NCI-H187 (cell line): ENCODE data around the gene ZNF600.
"Not testable (repeated sequence)": the region's sequence is repeated elsewhere in the genome, so short reads cannot be mapped to it uniquely, and the experiment has no call there.

ENCODE experiments used
- DNase-seq, 2 experiments: peaks; one replicate each; lab custom pipeline; 2025; lab: John Stamatoyannopoulos, UW

The ZNF600 gene

DNA sequence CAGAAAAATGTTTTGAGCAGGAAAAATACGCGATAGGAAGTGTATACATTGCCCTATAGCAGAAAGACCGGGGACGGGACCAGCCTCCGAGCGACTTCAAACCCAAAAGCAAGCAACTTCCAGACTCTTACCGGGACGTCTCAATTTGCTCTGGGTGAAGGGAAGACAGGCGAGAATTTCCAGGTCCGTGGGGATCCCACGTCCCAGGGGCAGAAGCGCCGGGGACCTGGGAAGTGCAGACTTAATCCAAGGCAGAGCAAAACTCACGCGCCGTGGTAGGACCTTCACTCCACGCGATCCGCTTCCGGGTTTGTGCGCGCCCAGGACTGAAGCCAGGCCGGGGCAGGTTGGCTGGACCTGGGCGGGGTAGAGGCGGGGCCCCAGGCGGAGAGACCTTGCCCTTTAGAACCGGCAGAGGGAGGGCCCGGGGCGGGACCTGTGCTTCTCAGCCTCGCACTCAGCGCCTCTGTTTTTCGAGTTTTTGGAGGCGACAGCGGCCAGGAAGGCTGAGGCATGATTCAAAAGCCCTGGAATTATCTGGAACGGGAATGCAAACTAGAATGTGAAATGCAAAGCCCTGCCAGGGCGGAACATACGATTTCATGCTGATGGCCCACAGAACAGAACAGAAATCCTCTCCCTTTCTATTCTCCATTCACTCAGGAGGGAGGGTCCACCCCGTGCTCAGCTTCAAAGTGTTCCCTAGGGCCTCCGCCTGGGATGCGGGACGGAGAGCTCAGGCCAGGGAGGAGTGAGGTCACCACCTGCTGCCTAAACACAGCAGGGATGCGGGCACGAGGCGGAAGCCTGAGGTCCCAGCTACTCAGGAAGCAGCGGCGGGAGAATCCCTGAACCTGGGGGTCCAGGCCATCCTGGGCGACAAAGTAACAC lies at the start of gene ZNF600:
Gene ZNF600 (minus strand): TSS at position 328 of the 891 bp plus-strand sequence. CDS start 7,903 bp downstream, outside the sequence.
- DNase-seq, result peak; percentile 38 to 67

- not testable (repeated sequence) for DNase-seq
These were observed 47.7 kb upstream of the ZNF600 start for GRCh38 chr19:52834289-52834688.

DNA sequence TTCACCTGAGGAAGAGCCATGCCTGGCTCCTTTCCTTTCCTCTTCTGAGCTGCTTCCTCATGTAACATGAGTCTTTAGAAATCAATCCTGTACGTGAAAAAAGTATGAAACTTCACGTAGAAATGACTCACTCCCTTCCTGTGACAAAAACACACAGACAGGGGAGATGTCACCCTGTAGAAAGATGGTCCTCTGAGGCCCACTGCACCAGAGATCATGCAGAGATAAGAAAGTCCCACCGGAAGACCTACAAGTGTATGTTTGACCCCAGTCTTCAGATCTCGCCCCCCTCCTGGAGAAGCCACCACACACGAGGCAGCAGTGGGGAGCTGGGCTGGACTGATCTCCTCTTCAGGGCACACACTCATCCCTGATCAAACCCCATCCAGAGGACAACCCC lies 47.0 kb upstream of the ZNF600 start:
- DNase-seq, result not testable (repeated sequence)

DNA sequence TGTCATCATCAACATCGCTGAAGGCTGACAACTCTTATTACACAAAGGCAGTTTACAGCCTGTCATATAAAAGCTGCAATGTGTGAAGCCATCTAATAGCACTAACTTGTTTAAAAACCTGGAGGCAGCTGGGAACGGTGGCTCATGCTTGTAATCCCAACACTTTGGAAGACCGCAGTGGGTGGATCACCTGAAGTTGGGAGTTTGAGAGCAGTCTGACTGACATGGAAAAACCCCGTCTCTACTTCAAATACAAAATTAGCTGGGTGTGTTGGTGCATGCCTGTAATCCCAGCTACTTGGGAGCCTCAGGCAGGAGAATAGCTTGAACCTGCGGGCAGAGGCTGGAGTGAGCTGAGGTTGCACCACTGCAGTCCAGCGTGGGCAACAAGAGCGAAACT lies 43.3 kb upstream of the ZNF600 start:
- not testable (repeated sequence) for DNase-seq

- DNase-seq, result no peak
These were observed 39.2 kb upstream of the ZNF600 start for GRCh38 chr19:52825765-52826164.

- DNase-seq, result no peak
These were observed 37.1 kb upstream of the ZNF600 start for GRCh38 chr19:52823676-52824075.

- peak in 1 of 2 experiments; percentile 28 for DNase-seq
These were observed 34.8 kb upstream of the ZNF600 start, which contains the start of gene ZNF28 for GRCh38 chr19:52821204-52821960. TSS of gene ZNF28 (minus strand) at chr19:52821633. CDS start at chr19:52817958, 3,675 bp downstream.

- not testable (repeated sequence) for DNase-seq
These were observed 34.0 kb upstream of the ZNF600 start for GRCh38 chr19:52820472-52821203.

DNA sequence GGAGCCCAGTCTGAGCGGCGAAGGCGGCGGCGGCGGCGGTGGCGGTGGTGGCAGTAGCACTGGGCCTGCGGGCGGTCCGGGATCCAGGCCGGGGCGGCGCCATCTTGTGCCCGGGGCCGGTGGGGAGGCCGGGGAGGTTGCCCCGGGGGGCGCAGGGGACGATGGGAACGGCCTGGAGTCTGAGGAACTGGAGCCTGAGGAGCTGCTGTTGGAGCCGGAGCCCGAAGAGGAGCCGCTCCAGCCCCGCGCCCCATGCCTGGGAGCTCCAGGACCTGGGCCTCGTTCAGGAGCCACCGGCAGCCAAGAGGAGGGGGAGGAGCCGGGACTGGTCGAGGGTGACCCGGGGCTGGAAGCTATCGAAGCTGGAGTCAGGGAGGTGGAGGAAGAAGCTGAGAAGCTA lies 23.2 kb upstream of the ZNF600 start:
- no peak for DNase-seq

GRCh38 chr19:52799950-52800640 lies 13.5 kb upstream of the ZNF600 start:
- DNase-seq, result not testable (repeated sequence)

DNA sequence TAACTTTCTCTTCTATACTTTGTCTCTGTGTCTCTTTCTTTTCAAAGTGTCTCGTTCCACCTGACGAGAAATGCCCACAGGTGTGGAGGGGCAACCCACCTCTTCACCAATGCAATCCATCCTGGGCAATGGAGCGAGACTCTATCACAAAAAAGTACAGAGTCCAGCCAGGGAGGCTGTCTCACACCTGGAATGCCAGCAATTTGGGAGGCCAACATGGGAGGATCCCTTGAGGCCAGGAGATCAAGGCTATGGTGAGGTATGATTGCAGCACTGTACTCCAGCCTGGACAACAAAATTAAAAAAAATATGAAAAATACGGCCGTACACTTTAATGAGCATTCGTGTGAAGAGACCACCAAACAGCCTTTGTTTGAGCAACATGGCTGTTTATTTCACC lies 2.8 kb upstream of the ZNF600 start:
- no peak for DNase-seq

GRCh38 chr19:52786078-52786463 lies 520 bp downstream of the ZNF600 start:
- no peak for DNase-seq

- DNase-seq, result no peak
These were observed 1.1 kb downstream of the ZNF600 start for GRCh38 chr19:52785506-52785905.

DNA sequence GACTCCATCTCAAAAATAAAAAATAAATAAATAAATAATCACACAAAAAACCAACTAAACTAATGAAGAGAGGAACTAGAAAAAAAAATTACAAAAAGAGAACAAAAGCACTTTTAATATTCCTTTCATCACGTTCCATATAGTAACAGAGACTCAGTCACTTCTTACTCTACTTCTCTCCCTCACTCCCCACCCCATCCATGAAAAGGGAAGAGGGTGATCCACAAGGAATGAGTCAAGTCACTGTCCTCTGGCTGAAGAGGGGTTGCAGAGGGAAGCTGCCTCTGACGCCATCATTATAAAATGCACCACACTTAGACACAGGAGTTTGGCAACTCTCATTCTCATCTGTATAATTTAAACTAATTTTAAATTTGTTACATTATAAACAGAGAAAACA lies 3.7 kb downstream of the ZNF600 start:
- not testable (repeated sequence) for DNase-seq

DNA sequence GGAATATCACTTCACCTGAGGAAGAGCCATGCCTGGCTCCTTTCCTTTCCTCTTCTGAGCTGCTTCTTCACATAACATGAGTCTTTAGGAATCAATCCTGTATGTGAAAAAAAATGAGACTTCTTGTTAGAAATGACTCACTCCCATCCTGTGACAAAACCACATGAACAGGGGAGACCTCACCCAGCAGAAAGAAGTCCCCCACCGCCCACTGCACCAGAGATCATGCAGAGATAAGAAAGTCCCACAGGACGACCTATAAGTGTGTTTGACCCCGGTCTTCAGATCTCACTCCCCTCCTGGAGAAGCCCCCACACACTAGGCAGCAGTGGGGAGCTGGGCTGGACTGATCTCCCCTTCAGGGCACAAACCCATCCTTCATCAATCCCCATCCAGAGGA lies 7.8 kb downstream of the ZNF600 start:
- DNase-seq, result no peak

DNA sequence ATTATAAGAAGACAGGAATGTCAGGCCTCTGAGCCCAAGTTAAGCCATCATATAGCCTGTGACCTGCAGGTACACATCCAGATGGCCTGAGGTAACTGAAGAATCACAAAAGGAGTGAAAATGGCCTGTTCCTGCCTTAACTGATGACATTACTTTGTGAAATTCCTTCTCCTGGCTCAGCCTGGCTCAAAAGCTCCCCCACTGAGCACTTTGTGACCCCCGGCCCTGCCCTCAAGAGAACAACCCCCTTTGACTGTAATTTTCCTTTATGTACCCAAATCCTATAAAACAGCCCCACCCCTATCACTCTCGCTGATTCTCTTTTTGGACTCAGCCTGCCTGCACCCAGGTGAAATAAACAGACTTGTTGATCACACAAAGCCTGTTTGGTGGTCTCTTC lies 30.1 kb downstream of the ZNF600 start:
- DNase-seq, result not testable (repeated sequence)

GRCh38 chr19:52749780-52750179 lies 36.8 kb downstream of the ZNF600 start:
- DNase-seq, result no peak

- no peak for DNase-seq
These were observed 38.1 kb downstream of the ZNF600 start for GRCh38 chr19:52748336-52748950.

- DNase-seq, result not testable (repeated sequence)
These were observed 40.7 kb downstream of the ZNF600 start for GRCh38 chr19:52745919-52746318.

- DNase-seq, result no peak
These were observed 43.5 kb downstream of the ZNF600 start for GRCh38 chr19:52743091-52743490.

- no peak for DNase-seq
These were observed 44.1 kb downstream of the ZNF600 start for GRCh38 chr19:52742516-52742915.
